ENCODE measurements around the gene HIPK2.

HIPK2 gene

DNA sequence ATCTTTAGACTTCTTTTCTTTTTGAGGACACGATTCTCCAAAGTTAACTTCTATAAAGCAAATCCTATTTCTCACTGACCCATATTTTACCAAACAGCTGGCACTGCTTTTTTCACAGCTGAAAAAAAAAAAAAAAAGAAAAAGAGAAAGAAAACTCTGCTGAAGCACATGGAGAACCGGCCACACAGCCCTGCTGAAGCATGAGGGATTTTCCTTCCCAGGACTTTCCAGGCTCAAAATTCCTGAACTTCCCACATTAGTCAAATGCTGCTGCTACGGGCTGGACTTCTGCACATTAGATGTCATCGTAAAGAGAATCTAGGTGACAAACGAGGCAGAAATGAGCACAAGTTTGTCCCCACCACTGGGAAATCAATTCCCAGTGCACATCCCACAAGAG lies 25.2 kb downstream of the HIPK2 start:
- no peak for DNase-seq (ENCODE audit: low read depth in 3 of 3)

DNA sequence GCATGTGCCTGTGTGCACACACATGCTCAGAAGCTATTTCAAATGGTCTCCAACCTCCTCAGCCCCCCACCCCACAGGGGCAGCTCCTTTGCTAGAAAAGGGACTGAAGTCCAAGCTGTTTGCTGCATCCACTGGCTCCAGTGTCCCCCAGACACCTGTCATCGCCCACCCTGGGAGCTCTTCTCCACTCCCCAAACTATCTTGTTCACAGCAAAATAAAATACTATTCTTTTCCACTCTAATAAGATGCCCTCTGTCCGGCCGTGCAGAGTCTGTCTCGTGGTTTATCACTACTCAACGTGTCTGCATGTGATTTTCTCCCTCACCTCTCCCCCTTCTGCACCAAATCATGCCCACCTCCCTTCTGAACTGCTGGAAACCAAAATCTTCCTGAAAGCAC lies 25.6 kb downstream of the HIPK2 start:
- no peak for DNase-seq (ENCODE audit: low read depth in 3 of 3)

- no peak for DNase-seq (ENCODE audit: low read depth in 3 of 3)
Measured at GRCh38 chr7:139750459-139751095, 27.2 kb downstream of the HIPK2 start.

GRCh38 chr7:139749545-139749944 lies 28.3 kb downstream of the HIPK2 start:
- no peak for DNase-seq (ENCODE audit: low read depth in 3 of 3)

DNA sequence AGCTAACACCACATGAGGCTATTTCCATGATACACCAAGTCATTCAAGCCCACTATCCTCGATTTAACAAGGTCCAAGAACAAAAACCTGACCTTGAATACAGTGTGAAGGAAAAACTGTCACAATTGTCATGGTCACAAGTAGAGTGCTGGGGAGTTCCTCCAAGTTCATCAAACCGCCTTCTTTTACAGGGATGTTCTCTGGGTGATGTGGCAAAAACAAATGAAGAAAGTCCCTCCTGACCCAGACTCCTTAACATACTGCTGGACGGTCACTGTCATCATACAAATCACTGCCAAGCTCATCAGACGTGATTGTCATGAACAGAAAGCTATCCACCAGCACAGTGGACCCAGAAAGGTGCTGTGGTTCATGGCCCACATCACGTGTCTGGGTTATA lies 28.9 kb downstream of the HIPK2 start:
- DNase-seq (ENCODE audit: low read depth in 3 of 3) = no peak

DNA sequence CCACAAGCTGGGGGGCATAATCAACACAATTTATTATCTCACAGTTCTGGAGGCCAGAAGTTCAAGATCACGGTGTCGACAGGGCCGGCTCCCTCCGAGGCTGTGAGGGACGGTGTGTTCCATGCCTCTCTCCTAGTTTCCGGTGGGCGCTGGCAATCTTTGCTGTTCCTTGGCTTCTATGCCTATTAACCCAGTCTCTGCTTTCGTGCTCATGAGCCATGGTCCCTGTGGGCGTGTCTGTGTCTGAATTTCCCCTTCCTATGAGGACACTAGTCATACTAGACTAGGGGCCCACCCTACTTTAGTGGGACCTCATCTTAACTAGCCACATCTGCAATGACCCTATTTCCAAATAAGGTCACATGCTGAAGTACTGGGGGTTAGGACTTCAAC lies 29.4 kb downstream of the HIPK2 start:
- no peak for DNase-seq (ENCODE audit: low read depth in 3 of 3)

- DNase-seq (ENCODE audit: low read depth in 3 of 3) = no peak
Measured at GRCh38 chr7:139747662-139748372, 30.0 kb downstream of the HIPK2 start.

DNA sequence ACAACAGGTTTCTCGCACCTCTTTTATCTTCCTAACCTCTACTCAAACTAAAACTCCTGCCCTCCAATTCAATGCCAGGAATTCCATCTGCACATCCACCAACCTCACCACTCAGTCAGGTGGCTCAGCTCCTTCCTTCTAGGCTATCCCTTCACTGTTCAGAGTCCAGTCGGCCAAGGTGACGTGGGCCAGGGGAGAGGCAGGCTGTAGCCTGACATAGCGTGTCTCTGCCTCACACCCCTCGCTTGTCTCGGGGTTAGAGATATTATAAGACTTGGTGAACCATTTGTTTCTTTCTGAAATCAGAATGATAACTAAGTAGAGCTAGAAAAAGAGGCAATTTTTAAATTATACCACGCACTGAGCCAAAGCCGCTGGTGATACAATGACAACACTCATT lies 31.1 kb downstream of the HIPK2 start:
- DNase-seq (ENCODE audit: low read depth in 3 of 3) = no peak

- DNase-seq (ENCODE audit: low read depth in 3 of 3) = no peak
Measured at GRCh38 chr7:139745678-139746143, 32.1 kb downstream of the HIPK2 start.

GRCh38 chr7:139744768-139745677 lies 32.8 kb downstream of the HIPK2 start:
- DNase-seq (ENCODE audit: low read depth in 3 of 3) = no peak

GRCh38 chr7:139743967-139744767 lies 33.6 kb downstream of the HIPK2 start:
- no peak for DNase-seq (ENCODE audit: low read depth in 3 of 3)

DNA sequence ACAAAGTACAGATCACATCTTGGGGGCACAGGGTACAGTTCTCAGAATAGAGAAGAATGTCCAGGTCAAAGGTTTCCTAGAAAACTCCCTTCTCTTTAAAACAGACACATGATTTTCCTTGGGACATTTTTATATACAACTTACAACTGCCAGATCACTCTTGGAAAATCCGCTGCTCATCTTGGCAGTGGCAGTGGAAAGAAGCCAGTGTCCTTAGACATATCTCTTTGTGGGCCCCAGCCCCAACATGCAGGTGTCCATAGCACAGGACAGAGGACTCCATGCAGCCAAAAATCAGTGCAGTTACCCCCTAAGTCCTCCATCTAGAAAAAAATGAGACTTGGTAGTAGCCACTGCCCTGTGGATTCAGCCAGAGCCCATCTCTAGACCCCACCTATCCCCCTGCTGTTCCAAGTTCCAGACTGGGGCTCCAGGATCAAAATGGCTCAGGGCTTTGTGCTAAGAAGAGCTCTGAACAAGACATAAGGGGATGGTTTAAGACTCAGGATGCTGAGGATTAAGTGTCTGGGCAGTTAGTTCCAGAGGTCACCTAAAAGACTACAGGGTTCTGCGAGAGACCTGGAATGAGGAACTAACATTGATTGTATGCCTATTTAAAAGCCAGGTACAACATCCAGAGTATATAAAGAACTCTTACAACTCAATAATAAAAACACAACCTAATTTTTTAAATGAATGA lies 34.4 kb downstream of the HIPK2 start:
- DNase-seq (ENCODE audit: low read depth in 3 of 3) = no peak

DNA sequence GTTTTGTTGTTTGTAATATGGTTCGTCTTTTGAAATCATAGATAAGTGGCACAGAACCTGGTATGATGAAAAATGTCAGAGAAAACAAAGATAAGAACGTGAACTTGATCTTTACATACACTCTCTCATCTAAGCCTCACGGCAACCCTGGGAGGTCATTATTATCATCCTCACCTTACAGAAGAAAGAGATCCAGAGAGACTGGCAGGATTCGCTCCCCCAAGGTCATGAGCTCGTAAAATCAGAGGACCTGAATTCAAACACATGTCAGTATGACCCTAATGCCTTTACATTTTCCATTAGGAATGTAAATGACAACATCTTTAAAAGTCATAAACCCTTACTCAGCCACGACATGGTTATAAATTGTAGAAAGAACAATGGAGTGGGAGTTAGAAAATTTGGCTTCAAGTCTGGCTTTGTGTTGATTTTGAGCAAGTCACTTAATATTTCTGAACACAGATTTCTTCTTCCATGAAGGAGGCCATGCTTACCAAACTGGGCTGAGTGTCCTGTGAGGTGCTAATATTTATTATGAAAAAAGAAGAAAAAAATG lies 35.9 kb downstream of the HIPK2 start:
- no peak for DNase-seq (ENCODE audit: low read depth in 3 of 3)

GRCh38 chr7:139741239-139741638 lies 36.6 kb downstream of the HIPK2 start:
- DNase-seq (ENCODE audit: low read depth in 3 of 3) = no peak

GRCh38 chr7:139739863-139740597 lies 37.8 kb downstream of the HIPK2 start:
- no peak for DNase-seq (ENCODE audit: low read depth in 3 of 3)

GRCh38 chr7:139738772-139739171 lies 39.0 kb downstream of the HIPK2 start:
- no peak for DNase-seq (ENCODE audit: low read depth in 3 of 3)

DNA sequence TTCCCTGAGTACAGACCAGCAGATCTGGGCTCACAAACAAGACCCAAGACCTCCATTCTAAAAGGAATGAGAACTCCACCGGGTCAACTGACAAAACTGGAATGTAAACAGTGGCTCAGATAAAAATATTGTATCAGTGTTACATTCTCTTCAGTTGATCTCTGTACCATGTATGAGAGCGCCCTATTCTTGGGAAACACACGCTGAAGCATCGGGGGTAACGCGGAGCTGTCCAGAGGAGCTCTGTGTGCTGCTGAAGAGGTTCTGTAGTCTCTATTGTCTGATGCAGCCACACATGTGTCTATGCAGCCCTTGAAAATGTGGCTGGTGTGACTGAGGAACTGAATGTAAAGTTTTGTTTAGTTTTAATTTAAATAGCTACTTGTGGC lies 39.7 kb downstream of the HIPK2 start:
- DNase-seq (ENCODE audit: low read depth in 3 of 3) = no peak

DNA sequence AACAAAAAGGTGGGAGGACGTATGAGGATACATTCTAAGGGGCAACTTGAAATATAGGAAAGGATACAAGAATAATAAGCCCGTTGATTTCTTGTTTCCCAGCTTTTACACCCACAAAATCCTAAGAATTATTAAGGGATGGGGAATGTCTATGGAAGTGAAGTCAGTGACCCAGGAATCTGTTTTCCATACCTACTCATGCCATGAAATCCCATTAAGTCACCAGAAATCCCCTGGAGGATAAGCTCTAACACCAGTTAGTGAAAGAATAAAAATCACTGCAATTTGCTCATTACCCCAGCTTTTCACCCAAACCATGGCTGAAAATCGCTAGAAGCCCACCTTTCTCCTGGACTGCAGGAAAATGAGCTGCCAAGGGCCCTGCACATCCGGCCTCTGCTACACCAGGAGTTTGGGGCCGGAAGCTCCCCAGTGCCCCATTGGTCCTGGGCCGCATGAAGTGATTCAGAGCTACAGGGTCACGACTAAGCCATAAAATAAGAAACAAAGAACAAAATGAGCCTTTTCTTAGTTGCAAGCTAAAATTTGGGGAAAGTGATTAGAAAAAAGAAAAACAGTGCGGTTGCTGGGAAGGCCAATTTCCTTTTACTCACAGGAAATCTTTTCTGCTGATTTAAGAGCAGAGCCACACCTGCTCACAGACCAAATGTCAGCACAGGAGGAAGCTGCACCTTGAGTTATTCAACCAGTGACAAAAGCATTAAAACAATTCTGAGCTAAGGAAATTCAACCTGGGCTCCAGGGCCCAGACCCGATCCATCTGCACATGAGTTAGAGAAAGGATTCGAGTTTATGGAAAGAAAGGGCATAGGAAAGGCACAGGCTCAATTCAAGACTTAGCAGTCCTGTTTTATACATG lies 40.3 kb downstream of the HIPK2 start:
- DNase-seq (ENCODE audit: low read depth in 3 of 3) = peak in 1 of 3 donors; percentile 23

Measured in stimulated activated CD4-positive, alpha-beta T cell treated with anti-CD3 and anti-CD28 coated beads, TNF-alpha, amount 100 ng/mL, for 48 hours (primary cell).